Skeletal muscle satellite cell (primary cell): ENCODE measurements around the gene NFIB.

Experiments used
- H3K27me3 ChIP-seq: 2 replicates; pipeline ENCODE4 v1.7.0; 2013; ENCODE audit warnings: low read length; ENCODE audit not compliant: control insufficient read depth, insufficient read depth
- H3K36me3 ChIP-seq: 2 replicates; pipeline ENCODE4 v1.7.0; 2013; ENCODE audit warnings: mild to moderate bottlenecking, control low read depth, low read length; ENCODE audit not compliant: insufficient read depth
- H3K4me1 ChIP-seq: 2 replicates; pipeline ENCODE4 v1.7.0; 2013; ENCODE audit warnings: low read length; ENCODE audit not compliant: control insufficient read depth, insufficient read depth
- H3K4me2 ChIP-seq: 2 replicates; pipeline ENCODE4 v1.7.0; 2013; ENCODE audit warnings: mild to moderate bottlenecking, low read length
- H3K4me3 ChIP-seq: 2 replicates; pipeline ENCODE4 v1.7.0; 2013; ENCODE audit warnings: low read length
- H3K9ac ChIP-seq: 2 replicates; pipeline ENCODE4 v1.7.0; 2013; ENCODE audit warnings: mild to moderate bottlenecking, low read depth, low read length, moderate library complexity
- H3K9me3 ChIP-seq: replicated peaks from 2 replicates; pipeline ENCODE4 v1.7.0; 2013; ENCODE audit warnings: mild to moderate bottlenecking, control low read depth, low read length

Gene NFIB

DNA sequence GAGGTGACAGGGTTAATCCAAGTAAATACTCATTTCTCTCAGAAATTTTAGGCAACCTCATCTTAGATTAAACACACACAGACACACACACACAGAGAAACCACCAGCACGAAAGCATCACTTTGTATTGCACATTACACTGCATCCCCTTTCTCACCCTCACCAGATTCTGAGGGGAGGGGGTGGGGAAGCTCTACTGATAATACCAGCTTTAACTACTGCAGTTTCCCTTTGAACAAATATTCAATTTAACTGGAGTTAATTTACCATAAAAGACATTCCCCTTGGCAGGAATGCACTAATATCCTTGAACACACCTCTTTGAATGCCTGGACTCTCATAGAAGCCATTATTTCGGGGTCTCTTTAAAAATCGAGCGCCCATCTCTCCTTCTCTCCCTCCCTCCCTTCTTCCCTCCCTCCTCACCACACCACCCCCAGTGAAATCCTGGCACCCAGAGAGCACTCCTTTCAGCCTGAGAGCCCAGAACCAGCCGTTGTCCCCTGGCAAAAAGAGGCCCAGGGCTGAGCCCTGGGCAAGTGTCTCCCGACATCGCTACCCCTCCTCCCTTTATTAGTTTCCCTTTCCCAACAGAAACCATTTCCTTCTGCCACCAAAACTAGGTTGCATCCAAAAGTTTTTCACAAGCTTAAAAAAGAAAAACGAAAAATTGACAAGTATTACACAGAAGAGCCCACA, 2.8 kb upstream of the NFIB start:
- Histone ChIP-seq H3K4me1 (peaks cover 26% of the 10 kb centered on the region), H3K36me3 (no peaks in the 10 kb centered on the region), H3K4me2 (peak overlapping the region; percentile 88), H3K9me3 (no peaks in the 10 kb centered on the region), H3K27me3 (peaks cover 4% of the 10 kb centered on the region), H3K4me3 (no peak overlapping the region), H3K9ac (no peak overlapping the region)

DNA sequence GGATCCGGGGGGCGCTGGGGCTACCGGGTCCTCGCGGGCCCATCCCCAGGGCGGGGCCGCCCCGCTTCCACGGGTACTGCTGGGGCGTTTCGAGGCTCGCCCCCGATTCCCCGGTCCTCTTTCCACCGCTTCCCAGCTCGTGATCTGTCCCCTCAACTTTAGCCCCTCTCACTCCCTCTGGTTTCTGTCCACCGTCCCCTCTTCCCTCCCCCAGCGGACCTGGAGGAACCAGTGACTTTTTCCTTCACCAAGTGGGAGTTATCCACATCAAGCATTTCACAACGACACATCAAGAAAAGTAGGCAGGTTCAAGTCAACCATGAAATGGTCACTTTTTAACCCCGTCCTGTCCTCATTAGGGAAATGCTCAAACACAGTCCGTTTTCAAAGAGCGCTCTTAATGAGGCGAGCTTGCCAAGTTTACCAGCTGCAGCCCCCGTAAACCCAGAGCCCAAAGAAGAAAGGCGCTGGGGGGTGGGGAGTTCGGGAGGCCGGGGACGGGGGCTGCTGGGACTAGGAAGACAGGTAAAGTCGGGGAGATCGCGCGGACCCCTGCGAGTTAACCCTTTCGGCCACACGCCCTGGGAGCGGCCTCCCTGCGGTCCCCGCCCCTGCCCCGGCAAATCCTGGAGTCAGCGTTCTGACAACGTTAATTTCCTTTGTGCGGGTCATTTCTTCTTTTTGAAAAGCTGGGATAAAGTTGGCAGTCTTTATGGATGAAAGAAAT, 2.1 kb upstream of the NFIB start:
- Histone ChIP-seq H3K9me3 (no peaks in the 10 kb centered on the region), H3K4me3 (peak overlapping the region; percentile 95), H3K4me1 (peaks cover 21% of the 10 kb centered on the region), H3K4me2 (peak overlapping the region; percentile 88), H3K27me3 (peaks cover 4% of the 10 kb centered on the region), H3K36me3 (no peaks in the 10 kb centered on the region), H3K9ac (peak overlapping the region; percentile 89)

DNA sequence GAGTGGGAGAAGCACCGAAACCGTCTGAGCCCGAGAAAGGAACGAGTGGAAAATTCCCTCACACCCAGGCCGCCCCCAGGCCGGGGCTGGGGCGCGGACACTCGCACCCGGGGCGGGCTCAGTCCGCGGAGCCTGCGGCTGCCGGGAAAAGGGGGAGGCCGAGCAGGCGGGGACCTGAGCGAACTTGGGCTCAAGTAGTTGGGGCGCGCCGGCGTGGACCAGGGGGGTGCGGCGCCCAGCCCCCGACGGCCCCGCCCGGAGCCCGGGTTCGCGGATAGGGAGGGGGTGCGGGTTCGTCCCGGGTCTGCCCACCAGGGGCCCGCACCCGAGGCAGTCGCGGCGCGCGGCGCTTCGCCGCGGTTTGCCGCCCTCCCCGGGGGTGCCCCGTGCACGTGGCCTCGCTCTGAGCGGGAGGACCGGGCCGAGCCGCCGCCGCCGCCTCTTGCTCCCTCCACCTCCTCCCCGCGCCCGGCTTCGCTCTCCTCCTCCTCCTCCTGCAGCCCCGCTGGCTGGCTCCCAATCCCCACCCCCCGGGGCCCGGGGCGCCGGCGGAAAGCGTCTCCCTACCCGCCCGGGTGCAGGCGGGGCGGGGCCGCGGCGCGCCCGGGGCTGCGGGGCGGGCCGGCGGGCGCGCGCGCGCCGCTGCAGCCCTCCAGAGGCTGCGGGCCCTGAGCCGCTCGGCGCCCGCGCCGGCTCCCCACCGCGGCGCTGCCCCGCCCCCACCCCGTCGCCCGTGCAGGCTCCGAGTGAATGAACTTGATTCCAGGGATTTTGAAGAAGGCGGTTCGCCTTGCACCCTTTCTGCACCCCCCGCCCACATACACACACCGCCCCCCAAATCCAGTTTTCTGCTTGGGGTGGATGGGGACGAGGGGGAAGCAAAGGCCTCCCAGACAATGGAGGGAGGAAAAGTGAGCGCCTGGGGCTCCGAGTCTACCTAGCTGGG, 1.3 kb upstream of the NFIB start:
- Histone ChIP-seq H3K4me2 (peak overlapping the region; percentile 88), H3K27me3 (peaks cover 4% of the 10 kb centered on the region), H3K4me1 (peaks cover 21% of the 10 kb centered on the region), H3K36me3 (no peaks in the 10 kb centered on the region), H3K9me3 (no peaks in the 10 kb centered on the region), H3K9ac (peak overlapping the region; percentile 89), H3K4me3 (peak overlapping the region; percentile 95)

DNA sequence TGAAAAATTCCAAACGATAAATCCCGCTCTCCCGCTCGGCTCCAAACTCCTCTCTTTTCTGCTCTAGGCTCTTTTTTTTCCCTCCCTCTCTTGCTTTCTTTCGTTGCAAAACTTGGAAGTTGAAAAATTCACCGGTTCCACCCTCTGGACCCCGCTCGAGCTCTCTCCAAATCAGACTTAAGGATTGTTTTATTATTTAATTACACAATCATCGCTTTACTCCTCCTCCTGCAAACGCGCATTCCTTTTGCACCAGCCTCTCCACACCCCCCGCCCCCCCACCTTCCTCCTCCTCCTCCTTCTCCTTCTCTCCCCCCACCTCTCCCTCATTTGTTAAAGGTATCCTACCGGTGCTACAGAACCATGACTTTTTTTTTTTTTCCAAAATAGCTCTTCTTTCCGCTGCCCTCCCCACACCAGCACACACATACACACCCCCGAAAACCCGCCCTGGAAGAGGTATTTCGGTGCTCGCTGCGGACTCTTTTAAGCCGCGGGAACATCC, 535 bp upstream of the NFIB start:
- Histone ChIP-seq H3K4me3 (peak overlapping the region; percentile 95), H3K36me3 (no peaks in the 10 kb centered on the region), H3K4me1 (peaks cover 21% of the 10 kb centered on the region), H3K9me3 (no peaks in the 10 kb centered on the region), H3K27me3 (peaks cover 4% of the 10 kb centered on the region), H3K9ac (peak overlapping the region; percentile 89), H3K4me2 (peak overlapping the region; percentile 88)

DNA sequence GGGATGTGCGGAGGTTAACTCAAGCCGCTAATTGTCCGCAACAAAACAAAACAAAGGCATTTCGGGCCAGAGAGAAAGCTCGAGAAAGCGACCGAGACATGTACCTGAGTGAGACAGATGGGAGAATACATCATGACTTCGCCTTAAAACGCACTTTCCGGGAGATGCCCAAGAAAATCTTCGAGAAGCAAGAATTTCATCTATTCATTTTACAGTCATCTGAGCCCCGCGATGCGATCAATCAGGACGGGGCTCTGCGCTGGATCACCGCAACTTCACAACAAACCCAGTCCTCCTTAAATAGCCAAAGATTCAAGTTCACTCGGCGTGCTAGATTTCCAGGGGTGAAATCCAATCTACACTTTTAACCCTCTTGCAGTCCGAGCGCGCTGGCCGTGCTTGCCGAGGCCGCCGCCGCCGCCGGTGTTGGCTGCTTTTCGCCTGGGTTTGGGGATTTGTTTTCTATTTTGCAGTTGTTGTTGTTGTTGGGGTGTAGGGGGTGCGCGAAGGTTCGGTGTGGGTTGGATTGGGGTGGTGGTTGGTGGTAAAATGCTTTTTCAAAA, 482 bp downstream of the NFIB start:
- H3K36me3 ChIP-seq = no peaks in the 10 kb centered on the region
- H3K4me3 ChIP-seq = peak overlapping the region; percentile 95
- H3K4me1 ChIP-seq = peaks cover 30% of the 10 kb centered on the region
- H3K9me3 ChIP-seq = no peaks in the 10 kb centered on the region
- peak overlapping the region; percentile 88 for H3K4me2 ChIP-seq
- H3K9ac ChIP-seq = peak overlapping the region; percentile 89
- H3K27me3 ChIP-seq = peaks cover 4% of the 10 kb centered on the region

DNA sequence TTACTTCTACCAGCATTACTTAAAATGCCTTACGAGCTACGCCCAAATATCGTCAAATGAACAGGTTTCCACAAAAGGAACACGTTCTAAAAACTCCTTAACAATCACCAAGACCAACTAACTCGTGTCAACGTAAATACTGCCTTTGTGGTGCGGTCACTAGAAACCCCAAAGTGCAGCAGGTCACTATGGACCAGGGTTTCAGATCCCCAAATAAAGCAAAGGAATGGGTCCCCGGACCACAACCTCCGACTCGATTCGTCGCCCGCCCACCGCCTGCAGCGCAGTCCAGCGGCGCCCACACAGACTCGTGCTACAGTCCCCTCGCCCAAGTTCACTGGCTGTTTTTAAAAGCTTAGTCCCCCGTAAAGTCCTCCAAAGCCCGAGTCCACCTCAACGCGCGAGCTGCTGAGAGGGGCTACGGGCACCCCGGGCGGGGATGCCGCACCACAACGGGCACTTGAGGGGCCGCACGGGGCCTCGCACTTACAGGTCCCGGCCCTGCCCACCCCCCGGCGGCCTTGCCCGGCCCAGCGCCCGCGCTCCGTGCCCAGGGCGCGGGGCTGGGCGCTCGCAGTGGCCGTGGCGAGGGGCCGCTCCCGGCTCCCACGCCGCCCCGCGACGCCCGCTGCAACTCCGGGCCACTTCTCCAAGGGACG, 1.1 kb downstream of the NFIB start:
- Histone ChIP-seq H3K4me2 (peak overlapping the region; percentile 88), H3K4me3 (peak overlapping the region; percentile 95)

DNA sequence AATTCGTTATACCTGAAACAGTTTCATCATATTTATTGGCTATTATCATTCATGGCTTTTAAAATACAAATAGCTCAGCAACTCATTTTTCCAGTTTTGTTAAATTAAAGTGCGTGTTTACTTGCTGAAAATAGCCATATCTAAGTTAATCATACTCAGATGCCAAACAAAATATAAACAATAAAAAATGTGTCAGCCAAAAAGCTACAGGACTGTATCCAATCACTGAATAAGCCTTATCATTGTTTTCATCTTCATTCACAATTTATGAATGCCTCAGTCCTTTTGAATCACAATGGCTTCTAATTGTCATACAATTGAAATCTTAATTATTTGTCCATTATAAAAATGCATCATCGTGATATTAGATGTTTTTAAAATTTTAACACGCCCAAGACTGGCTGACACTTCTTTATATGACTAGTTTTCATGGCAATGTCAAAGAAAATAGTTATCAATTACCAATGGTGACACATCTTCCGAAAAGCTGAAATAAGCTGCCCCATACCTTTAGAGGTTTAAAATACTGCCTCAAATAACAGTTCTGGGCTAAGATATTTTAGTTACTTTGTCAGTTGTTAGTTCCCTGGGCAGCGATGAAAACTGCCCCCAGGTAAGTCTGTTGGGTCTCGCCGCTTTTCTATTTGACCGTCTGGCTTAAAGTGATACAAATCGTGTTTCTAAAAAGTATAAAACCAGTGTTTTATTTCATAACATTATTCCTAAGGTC, 1.8 kb downstream of the NFIB start:
- peaks cover 44% of the 10 kb centered on the region for H3K4me1 ChIP-seq
- H3K9me3 ChIP-seq = no peaks in the 10 kb centered on the region
- peaks cover 4% of the 10 kb centered on the region for H3K27me3 ChIP-seq
- H3K9ac ChIP-seq = peak overlapping the region; percentile 89
- H3K4me3 ChIP-seq = peak overlapping the region; percentile 95
- peak overlapping the region; percentile 88 for H3K4me2 ChIP-seq
- H3K36me3 ChIP-seq = no peaks in the 10 kb centered on the region

More for the DNA sequence above, 1.1 kb downstream of the NFIB start:
- Histone ChIP-seq H3K4me1 (peaks cover 37% of the 10 kb centered on the region), H3K36me3 (no peaks in the 10 kb centered on the region), H3K27me3 (peaks cover 4% of the 10 kb centered on the region), H3K9me3 (no peaks in the 10 kb centered on the region), H3K9ac (peak overlapping the region; percentile 89)

DNA sequence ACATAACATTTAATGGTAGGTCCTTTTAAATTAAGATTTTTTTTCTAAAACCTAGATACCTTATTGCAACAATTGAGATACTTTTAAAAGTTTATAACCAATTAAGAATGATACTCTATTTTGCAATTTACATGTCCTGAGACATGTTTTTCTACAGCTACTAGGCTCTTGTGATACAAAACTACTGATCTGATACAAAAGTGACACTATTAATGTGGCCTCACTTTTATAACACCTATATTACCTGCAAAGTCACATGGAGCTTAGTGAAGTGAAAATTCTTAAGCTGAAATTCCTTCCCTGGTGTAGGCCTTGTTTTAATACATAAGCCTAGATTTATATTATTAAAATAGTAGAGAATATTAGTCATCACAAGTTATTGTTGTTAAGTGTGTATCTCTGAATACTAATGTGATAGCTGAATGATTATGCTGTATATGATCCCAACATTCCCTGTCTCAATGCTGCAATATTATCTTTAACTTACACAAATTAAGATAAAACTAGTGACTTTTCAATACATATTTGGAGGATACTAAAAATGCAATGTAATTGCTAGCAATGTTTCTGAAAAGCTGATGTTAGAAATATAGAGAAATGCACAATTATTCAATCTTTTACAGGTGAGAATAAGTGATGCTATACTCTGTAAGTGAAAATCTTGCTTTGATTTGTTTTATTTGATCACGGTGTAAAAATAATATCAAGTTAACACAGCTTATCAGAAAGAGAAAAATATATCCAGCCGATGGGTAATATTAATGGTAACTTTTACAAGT, 2.6 kb downstream of the NFIB start:
- H3K4me3 ChIP-seq = peak overlapping the region; percentile 95

DNA sequence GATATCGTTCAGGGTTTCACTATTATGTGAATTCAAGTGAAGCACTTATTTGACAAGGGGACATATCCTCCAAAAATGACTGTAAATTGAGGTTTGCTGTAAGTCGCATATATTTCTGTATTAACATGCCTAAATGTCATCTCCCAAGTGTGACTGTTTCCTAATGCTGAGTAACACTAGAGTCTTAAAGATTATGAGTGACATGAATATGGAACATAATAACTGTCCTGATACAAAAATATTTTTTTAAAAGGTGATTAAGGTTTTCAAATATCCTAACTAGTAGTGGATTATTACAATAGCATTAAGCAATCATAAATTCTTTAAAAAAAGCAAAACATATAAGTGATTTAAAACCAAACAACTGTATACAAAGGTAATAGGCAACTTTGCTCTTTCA, 3.6 kb downstream of the NFIB start:
- Histone ChIP-seq H3K4me1 (peaks cover 46% of the 10 kb centered on the region), H3K4me3 (peak overlapping the region; percentile 26), H3K27me3 (peaks cover 4% of the 10 kb centered on the region), H3K36me3 (peaks cover 5% of the 10 kb centered on the region), H3K4me2 (peak overlapping the region; percentile 88), H3K9ac (peak overlapping the region; percentile 35), H3K9me3 (no peaks in the 10 kb centered on the region)

More for the DNA sequence above, 2.6 kb downstream of the NFIB start:
- Histone ChIP-seq H3K9me3 (no peaks in the 10 kb centered on the region), H3K27me3 (peaks cover 4% of the 10 kb centered on the region), H3K36me3 (peaks cover 3% of the 10 kb centered on the region), H3K4me2 (peak overlapping the region; percentile 88), H3K4me1 (peaks cover 50% of the 10 kb centered on the region), H3K9ac (peak overlapping the region; percentile 89)
